ENCODE data around the gene GNB1L.

DNA sequence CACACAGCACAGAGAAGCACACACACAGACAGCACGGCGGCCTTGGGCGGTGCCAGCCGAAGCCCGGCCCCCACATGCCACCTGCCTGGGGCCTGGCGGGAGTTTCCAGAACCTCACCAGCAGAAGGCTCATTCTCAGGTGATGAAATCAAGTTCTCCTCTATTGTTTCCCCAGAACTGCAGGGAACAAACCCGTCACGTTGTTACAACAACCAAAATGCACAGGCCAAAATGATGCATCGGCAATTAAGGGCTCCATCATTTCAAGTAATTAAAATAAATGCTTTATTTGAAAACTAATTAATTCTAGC is 30.8 kb downstream of the GNB1L start:
- TF ChIP-seq, protein P1, sequence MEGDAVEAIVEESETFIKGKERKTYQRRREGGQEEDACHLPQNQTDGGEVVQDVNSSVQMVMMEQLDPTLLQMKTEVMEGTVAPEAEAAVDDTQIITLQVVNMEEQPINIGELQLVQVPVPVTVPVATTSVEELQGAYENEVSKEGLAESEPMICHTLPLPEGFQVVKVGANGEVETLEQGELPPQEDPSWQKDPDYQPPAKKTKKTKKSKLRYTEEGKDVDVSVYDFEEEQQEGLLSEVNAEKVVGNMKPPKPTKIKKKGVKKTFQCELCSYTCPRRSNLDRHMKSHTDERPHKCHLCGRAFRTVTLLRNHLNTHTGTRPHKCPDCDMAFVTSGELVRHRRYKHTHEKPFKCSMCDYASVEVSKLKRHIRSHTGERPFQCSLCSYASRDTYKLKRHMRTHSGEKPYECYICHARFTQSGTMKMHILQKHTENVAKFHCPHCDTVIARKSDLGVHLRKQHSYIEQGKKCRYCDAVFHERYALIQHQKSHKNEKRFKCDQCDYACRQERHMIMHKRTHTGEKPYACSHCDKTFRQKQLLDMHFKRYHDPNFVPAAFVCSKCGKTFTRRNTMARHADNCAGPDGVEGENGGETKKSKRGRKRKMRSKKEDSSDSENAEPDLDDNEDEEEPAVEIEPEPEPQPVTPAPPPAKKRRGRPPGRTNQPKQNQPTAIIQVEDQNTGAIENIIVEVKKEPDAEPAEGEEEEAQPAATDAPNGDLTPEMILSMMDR (IDR thresholded peaks at IDR 0.05; ENCODE audit: poor library complexity, severe bottlenecking): no peak
- TF ChIP-seq POLR2AphosphoS5 (IDR thresholded peaks at IDR 0.05) (no peak), TAF1 (IDR thresholded peaks at IDR 0.05; ENCODE audit: low read depth) (no peak)
